ENCODE results near the gene ULK4.
"Not testable (repeated sequence)": the region's sequence is repeated elsewhere in the genome, so short reads cannot be mapped to it uniquely, and the experiment has no call there.

Gene ULK4

GRCh38 chr3:41847679-41848078 is 114.2 kb downstream of the ULK4 start:
- no peak for DNase-seq
- Histone ChIP-seq H3K4me1 (ENCODE audit: insufficient read depth, low read length) (no peaks in the 10 kb centered on the region), H3K27me3 (ENCODE audit: insufficient read depth, low read length, poor library complexity) (no peaks in the 10 kb centered on the region), H3K4me2 (ENCODE audit: insufficient read depth, low read length) (no peak overlapping the region), H3K9ac (ENCODE audit: low read depth, low read length) (no peak overlapping the region), H3K4me3 (ENCODE audit: low read depth in 1 of 2, low read length in 2 of 2) (no peak overlapping the region), H4K20me1 (ENCODE audit: insufficient read depth, low read length) (no peaks in the 10 kb centered on the region), H2AFZ (ENCODE audit: low read depth, low read length) (no peak overlapping the region), H3K9me3 (ENCODE audit: insufficient read depth, low read length, severe bottlenecking) (no peaks in the 10 kb centered on the region), H3K36me3 (ENCODE audit: insufficient read depth, low read length) (no peaks in the 10 kb centered on the region), H3K27ac (ENCODE audit: low read length) (no peak overlapping the region), H3K79me2 (ENCODE audit: insufficient read depth, low read length) (no peaks in the 10 kb centered on the region)
- no peak for TF ChIP-seq CTCF (IDR thresholded peaks at IDR 0.05; ENCODE audit: borderline replicate concordance, extremely low read depth, low read length, poor library complexity, severe bottlenecking)
- no peak for TF ChIP-seq EZH2 (IDR thresholded peaks at IDR 0.05; ENCODE audit: borderline replicate concordance, low read depth, low read length, severe bottlenecking)
- no peak for ATAC-seq (ENCODE audit: insufficient read depth, low read depth)

GRCh38 chr3:41846850-41847249 is 115.1 kb downstream of the ULK4 start:
- Histone ChIP-seq H3K27ac (ENCODE audit: low read length) (no peak overlapping the region), H3K79me2 (ENCODE audit: insufficient read depth, low read length) (no peaks in the 10 kb centered on the region), H3K36me3 (ENCODE audit: insufficient read depth, low read length) (no peaks in the 10 kb centered on the region), H4K20me1 (ENCODE audit: insufficient read depth, low read length) (no peaks in the 10 kb centered on the region), H3K27me3 (ENCODE audit: insufficient read depth, low read length, poor library complexity) (no peaks in the 10 kb centered on the region), H3K4me3 (ENCODE audit: low read depth in 1 of 2, low read length in 2 of 2) (no peak overlapping the region), H3K4me2 (ENCODE audit: insufficient read depth, low read length) (no peak overlapping the region), H2AFZ (ENCODE audit: low read depth, low read length) (no peak overlapping the region), H3K9ac (ENCODE audit: low read depth, low read length) (no peak overlapping the region), H3K9me3 (ENCODE audit: insufficient read depth, low read length, severe bottlenecking) (no peaks in the 10 kb centered on the region), H3K4me1 (ENCODE audit: insufficient read depth, low read length) (no peaks in the 10 kb centered on the region)
- DNase-seq (no peak), ATAC-seq (ENCODE audit: insufficient read depth, low read depth) (no peak)
- TF ChIP-seq CTCF (IDR thresholded peaks at IDR 0.05; ENCODE audit: borderline replicate concordance, extremely low read depth, low read length, poor library complexity, severe bottlenecking) (no peak), EZH2 (IDR thresholded peaks at IDR 0.05; ENCODE audit: borderline replicate concordance, low read depth, low read length, severe bottlenecking) (no peak)

- H3K79me2 ChIP-seq (ENCODE audit: insufficient read depth, low read length) = no peaks in the 10 kb centered on the region
- H3K4me2 ChIP-seq (ENCODE audit: insufficient read depth, low read length) = no peak overlapping the region
- no peak for TF ChIP-seq CTCF (IDR thresholded peaks at IDR 0.05; ENCODE audit: borderline replicate concordance, extremely low read depth, low read length, poor library complexity, severe bottlenecking)
- TF ChIP-seq EZH2 (IDR thresholded peaks at IDR 0.05; ENCODE audit: borderline replicate concordance, low read depth, low read length, severe bottlenecking) = no peak
- H3K36me3 ChIP-seq (ENCODE audit: insufficient read depth, low read length) = no peaks in the 10 kb centered on the region
- H3K27ac ChIP-seq (ENCODE audit: low read length) = no peak overlapping the region
- H3K9me3 ChIP-seq (ENCODE audit: insufficient read depth, low read length, severe bottlenecking) = peaks cover 3% of the 10 kb centered on the region
- H3K27me3 ChIP-seq (ENCODE audit: insufficient read depth, low read length, poor library complexity) = no peaks in the 10 kb centered on the region
- no peak for DNase-seq
- H4K20me1 ChIP-seq (ENCODE audit: insufficient read depth, low read length) = no peaks in the 10 kb centered on the region
- no peak overlapping the region for H2AFZ ChIP-seq (ENCODE audit: low read depth, low read length)
- H3K4me1 ChIP-seq (ENCODE audit: insufficient read depth, low read length) = no peaks in the 10 kb centered on the region
- no peak overlapping the region for H3K9ac ChIP-seq (ENCODE audit: low read depth, low read length)
- no peak for ATAC-seq (ENCODE audit: insufficient read depth, low read depth)
- H3K4me3 ChIP-seq (ENCODE audit: low read depth in 1 of 2, low read length in 2 of 2) = no peak overlapping the region
These were observed 116.1 kb downstream of the ULK4 start for GRCh38 chr3:41845826-41846225.

- not testable (repeated sequence) for H3K9me3 ChIP-seq (ENCODE audit: insufficient read depth, low read length, severe bottlenecking); H3K36me3 ChIP-seq (ENCODE audit: insufficient read depth, low read length); H3K4me2 ChIP-seq (ENCODE audit: insufficient read depth, low read length); ATAC-seq (ENCODE audit: insufficient read depth, low read depth); H3K4me3 ChIP-seq (ENCODE audit: low read depth in 1 of 2, low read length in 2 of 2); H3K27ac ChIP-seq (ENCODE audit: low read length); H4K20me1 ChIP-seq (ENCODE audit: insufficient read depth, low read length); H2AFZ ChIP-seq (ENCODE audit: low read depth, low read length); DNase-seq; H3K9ac ChIP-seq (ENCODE audit: low read depth, low read length); H3K4me1 ChIP-seq (ENCODE audit: insufficient read depth, low read length); H3K79me2 ChIP-seq (ENCODE audit: insufficient read depth, low read length); H3K27me3 ChIP-seq (ENCODE audit: insufficient read depth, low read length, poor library complexity)
These were observed 117.6 kb downstream of the ULK4 start for GRCh38 chr3:41844256-41844655.

GRCh38 chr3:41840936-41841668 is 120.8 kb downstream of the ULK4 start:
- not testable (repeated sequence) for ATAC-seq (ENCODE audit: insufficient read depth, low read depth); H2AFZ ChIP-seq (ENCODE audit: low read depth, low read length); H3K9ac ChIP-seq (ENCODE audit: low read depth, low read length); DNase-seq; H3K79me2 ChIP-seq (ENCODE audit: insufficient read depth, low read length); H3K4me2 ChIP-seq (ENCODE audit: insufficient read depth, low read length); H3K27ac ChIP-seq (ENCODE audit: low read length); H3K27me3 ChIP-seq (ENCODE audit: insufficient read depth, low read length, poor library complexity); H3K4me3 ChIP-seq (ENCODE audit: low read depth in 1 of 2, low read length in 2 of 2); H3K9me3 ChIP-seq (ENCODE audit: insufficient read depth, low read length, severe bottlenecking); H3K36me3 ChIP-seq (ENCODE audit: insufficient read depth, low read length); H4K20me1 ChIP-seq (ENCODE audit: insufficient read depth, low read length); H3K4me1 ChIP-seq (ENCODE audit: insufficient read depth, low read length)

All from DND-41 (cell line).